Stimulated activated CD4-positive, alpha-beta T cell treated with anti-CD3 and anti-CD28 coated beads, Interleukin-4, amount 100 ng/mL, for 4 hours (primary cell): ENCODE measurements around the gene TP53TG3D.
A peak's percentile ranks its signal among the peaks of the same experiment; 100 is the strongest.
"Not testable (repeated sequence)": the region's sequence is repeated elsewhere in the genome, so short reads cannot be mapped to it uniquely, and the experiment has no call there.

Source experiments
- DNase-seq, 2 experiments: peaks; one replicate each; pipeline ENCODE4 v3.0.0-alpha.2; 2020

The TP53TG3D gene

GRCh38 chr16:32252986-32253385 lies at the start of gene TP53TG3D:
Gene TP53TG3D, plus strand, starts transcription at chr16:32253286. Its CDS starts 68 bp downstream, at chr16:32253354.
- not testable (repeated sequence) for DNase-seq

- DNase-seq: peak; percentile 11 to 34
These were observed 421 bp downstream of the TP53TG3D start for GRCh38 chr16:32253507-32253906.

GRCh38 chr16:32261526-32261925 lies 8.4 kb downstream of the TP53TG3D start:
- DNase-seq: not testable (repeated sequence)

- DNase-seq: not testable (repeated sequence)
These were observed 10.5 kb downstream of the TP53TG3D start for GRCh38 chr16:32263552-32263951.

- DNase-seq: not testable (repeated sequence)
These were observed 28.8 kb downstream of the TP53TG3D start for GRCh38 chr16:32281910-32282309.

GRCh38 chr16:32283024-32283423 lies 29.9 kb downstream of the TP53TG3D start:
- DNase-seq: not testable (repeated sequence)

- not testable (repeated sequence) for DNase-seq
These were observed 30.9 kb downstream of the TP53TG3D start for GRCh38 chr16:32283917-32284495.

- DNase-seq: not testable (repeated sequence)
These were observed 32.0 kb downstream of the TP53TG3D start for GRCh38 chr16:32284800-32285796.

GRCh38 chr16:32286193-32286592 lies 33.1 kb downstream of the TP53TG3D start:
- not testable (repeated sequence) for DNase-seq

GRCh38 chr16:32287743-32288142 lies 34.7 kb downstream of the TP53TG3D start:
- DNase-seq: not testable (repeated sequence)

GRCh38 chr16:32289197-32289596 lies 36.1 kb downstream of the TP53TG3D start:
- DNase-seq: not testable (repeated sequence)

- not testable (repeated sequence) for DNase-seq
These were observed 49.7 kb downstream of the TP53TG3D start for GRCh38 chr16:32302776-32303175.
